ENCODE results near the gene GCK.

The GCK gene

GRCh38 chr7:44222074-44222473 is 32.8 kb upstream of the GCK start:
- DNase-seq: no peak

GRCh38 chr7:44221231-44221791 is 32.1 kb upstream of the GCK start:
- DNase-seq: no peak

GRCh38 chr7:44220358-44221112 is 31.3 kb upstream of the GCK start:
- no peak for DNase-seq

GRCh38 chr7:44220046-44220357 is 30.8 kb upstream of the GCK start:
- no peak for DNase-seq

GRCh38 chr7:44219371-44220045 is 30.3 kb upstream of the GCK start:
- DNase-seq: no peak

- peak; percentile 18 to 65 for DNase-seq
Observed at GRCh38 chr7:44218418-44219201, 29.4 kb upstream of the GCK start.

- no peak for DNase-seq
Observed at GRCh38 chr7:44217852-44218402, 28.7 kb upstream of the GCK start.

- DNase-seq: no peak
Observed at GRCh38 chr7:44217223-44217714, 28.0 kb upstream of the GCK start.

GRCh38 chr7:44216521-44217222 is 27.4 kb upstream of the GCK start:
- no peak for DNase-seq

GRCh38 chr7:44216019-44216418 is 26.8 kb upstream of the GCK start:
- DNase-seq: no peak

GRCh38 chr7:44215531-44215930 is 26.3 kb upstream of the GCK start:
- DNase-seq: no peak

GRCh38 chr7:44213877-44214388 is 24.7 kb upstream of the GCK start:
- DNase-seq: no peak

GRCh38 chr7:44213206-44213876 is 24.1 kb upstream of the GCK start:
- no peak for DNase-seq

- no peak for DNase-seq
Observed at GRCh38 chr7:44212581-44213184, 23.4 kb upstream of the GCK start.

GRCh38 chr7:44212018-44212417 is 22.8 kb upstream of the GCK start:
- no peak for DNase-seq

- DNase-seq: no peak
Observed at GRCh38 chr7:44211126-44211675, 22.0 kb upstream of the GCK start.

- no peak for DNase-seq
Observed at GRCh38 chr7:44210107-44210506, 20.9 kb upstream of the GCK start.

GRCh38 chr7:44208085-44208484 is 18.8 kb upstream of the GCK start:
- no peak for DNase-seq

GRCh38 chr7:44206008-44206407 is 16.8 kb upstream of the GCK start:
- no peak for DNase-seq

GRCh38 chr7:44201813-44202212 is 12.6 kb upstream of the GCK start:
- DNase-seq: no peak

All from NCI-H524 (cell line).